Mucosa of gallbladder (tissue), 1 donor: ENCODE data around the gene DTYMK. TPM values are rescaled to one million over a fixed set of nuclear protein-coding genes. Genes with fewer than 3 reads are reported as not detected.
A peak's percentile ranks its signal among the peaks of the same experiment; 100 is the strongest.

Experiments used
- DNase-seq: peaks from one replicate; pipeline ENCODE4 v3.0.0-alpha.2; 2020; ENCODE audit warnings: low spot score
- total RNA-seq: library from RNA; stranded (reverse); gene quantifications from one replicate; pipeline ENCODE4 v1.2.1, GENCODE V29; 2021
- donor health status: DM: no; HTN: no; CAD: no.

Gene DTYMK
- total RNA-seq, result 26.2 TPM

DNA sequence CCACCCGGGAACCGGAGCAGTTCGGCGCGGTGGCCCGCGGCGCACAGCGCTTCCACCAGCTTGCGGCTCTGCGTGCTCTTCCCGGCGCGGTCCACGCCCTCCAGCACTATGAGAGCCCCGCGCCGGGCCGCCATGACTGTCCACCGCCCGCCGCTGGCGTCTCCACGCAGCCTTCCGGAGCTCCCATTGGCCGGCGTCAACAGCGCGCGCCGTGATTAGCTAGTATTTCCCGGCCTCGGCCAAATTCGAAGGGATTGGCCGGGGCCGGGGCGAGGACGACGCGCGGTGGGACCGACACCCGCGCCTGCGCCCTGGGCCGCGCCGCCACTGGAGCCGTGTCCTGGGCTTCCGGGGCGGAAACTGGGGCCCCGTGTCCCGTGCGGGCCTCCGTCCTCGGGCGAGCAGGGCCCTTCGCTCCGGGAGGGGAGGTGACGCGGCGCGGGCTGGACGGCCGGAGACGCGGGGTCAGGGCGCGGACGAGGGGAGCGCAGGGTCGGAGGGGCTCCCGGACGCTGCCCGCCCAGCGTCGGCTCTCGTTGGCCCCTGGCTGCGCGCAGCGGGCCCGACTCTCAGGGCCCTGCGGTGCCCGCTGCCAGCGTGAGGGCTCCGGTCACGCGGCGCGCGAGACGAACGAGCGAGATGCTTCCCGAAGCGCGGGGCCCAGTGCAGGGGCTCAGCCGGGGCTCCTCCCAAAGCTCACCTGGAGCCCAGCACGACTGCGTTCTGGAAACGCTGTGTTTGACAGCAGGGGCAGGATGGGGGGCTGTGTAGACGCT, at the start of gene DTYMK:
DTYMK (minus strand) TSS at position 166 of the 776 bp plus-strand sequence; CDS start at position 134, 32 bp downstream.
- peak; percentile 97 for DNase-seq

DNA sequence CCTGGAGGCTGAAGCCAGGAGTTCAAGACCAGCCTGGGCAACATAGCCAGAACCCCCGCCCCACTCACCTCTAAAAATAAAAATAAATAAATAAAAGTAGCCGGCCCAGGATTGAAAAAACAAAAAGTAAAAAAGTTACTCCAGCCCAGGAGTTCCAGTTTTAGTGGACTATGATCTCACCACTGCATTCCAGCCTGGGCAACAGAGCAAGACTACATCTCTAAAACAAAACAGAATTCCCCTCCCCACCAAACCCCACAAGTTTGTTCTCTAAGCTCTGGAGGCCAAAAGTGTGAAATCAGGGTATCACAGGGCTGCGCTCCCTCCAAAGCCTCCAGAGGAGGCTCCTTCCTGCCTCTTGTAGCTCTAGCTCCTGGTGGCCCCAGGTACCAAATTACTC, 49.5 kb upstream of the DTYMK start:
- no peak for DNase-seq

GRCh38 chr2:241734467-241735208, 48.0 kb upstream of the DTYMK start, which contains the start of gene D2HGDH:
Gene D2HGDH, plus strand, starts transcription at chr2:241734630. Its CDS starts 595 bp downstream, at chr2:241735225.
- DNase-seq, result peak; percentile 94

DNA sequence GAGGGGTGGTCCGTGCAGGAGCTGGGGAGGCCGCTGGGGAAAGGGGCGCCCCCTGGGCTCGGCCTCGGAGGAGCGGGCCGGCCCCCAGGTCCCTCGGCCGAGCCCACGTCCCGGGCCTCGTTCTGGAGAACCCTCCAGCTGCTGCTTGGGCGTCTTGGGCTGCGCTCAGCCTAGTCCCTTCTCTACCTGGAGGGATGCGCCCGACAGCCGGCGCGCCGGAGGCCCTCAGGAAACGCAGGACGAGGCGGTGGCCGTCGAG, 47.5 kb upstream of the DTYMK start:
- no peak for DNase-seq

DNA sequence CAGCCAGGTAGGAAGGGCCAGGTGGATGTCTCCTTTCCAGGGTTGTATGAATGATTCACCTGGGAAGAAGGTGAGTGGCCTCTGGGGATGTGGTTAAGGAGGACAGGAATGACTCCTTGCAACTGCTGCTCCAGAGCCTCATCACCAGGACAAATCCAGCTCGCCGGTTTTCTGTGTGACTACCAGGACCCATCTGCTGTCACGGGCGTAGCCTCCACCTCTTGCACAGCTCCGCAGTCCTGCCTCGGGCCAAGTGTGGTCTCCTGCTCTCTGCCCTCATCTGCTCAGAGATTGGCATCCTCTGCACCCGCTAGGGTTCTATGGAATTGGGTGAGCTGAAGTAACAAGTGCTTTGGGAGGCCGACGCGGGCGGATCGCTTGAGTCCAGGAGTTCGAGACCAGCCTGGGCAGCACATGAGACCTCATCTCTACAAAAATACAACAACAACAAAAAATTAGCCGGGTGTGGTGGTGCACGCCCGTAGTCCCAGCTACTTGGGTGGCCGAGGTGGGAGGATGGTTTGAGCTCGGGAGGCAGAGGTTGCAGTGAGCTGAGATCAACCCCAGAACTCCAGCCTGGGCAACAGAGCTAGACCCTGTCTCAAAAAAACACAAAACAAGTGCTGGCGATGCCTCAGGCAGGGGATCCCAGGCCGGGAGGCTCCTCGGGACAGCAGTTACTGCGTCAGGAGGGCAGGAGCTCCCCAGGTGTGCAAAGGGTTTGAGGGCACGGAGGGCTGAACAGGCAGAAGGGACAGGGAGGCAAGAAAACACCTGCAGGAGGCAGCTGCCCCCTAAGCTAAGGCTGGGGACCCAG, 47.0 kb upstream of the DTYMK start:
- DNase-seq, result no peak

DNA sequence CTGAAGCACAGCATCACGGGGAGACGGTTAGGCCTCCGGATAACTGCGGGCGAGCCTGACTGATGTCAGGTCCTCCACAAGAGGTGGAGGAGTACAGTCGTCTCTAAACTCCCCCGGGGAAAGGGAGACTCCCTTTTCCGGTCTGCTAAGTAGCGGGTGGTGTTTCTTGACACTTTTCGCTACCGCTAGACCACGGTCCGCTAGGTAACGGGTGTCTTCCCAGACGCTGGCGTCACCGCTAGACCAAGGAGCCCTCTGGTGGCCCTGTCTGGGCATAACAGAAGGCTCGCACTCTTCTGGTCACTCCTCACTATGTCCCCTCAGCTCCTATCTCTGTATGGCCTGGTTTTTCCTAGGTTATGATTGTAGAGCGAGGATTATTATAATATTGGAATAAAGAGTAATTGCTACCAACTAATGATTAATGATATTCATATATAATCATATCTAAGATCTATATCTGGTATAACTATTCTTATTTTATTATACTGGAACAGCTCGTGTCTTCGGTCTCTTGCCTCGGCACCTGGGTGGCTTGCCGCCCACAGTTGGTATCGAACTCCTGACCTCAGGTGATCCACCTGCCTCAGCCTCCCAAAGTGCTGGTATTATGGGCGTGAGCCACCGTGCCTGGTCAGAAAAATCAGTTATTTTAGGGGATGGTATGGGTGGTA, 46.0 kb upstream of the DTYMK start:
- DNase-seq, result peak; percentile 49

DNA sequence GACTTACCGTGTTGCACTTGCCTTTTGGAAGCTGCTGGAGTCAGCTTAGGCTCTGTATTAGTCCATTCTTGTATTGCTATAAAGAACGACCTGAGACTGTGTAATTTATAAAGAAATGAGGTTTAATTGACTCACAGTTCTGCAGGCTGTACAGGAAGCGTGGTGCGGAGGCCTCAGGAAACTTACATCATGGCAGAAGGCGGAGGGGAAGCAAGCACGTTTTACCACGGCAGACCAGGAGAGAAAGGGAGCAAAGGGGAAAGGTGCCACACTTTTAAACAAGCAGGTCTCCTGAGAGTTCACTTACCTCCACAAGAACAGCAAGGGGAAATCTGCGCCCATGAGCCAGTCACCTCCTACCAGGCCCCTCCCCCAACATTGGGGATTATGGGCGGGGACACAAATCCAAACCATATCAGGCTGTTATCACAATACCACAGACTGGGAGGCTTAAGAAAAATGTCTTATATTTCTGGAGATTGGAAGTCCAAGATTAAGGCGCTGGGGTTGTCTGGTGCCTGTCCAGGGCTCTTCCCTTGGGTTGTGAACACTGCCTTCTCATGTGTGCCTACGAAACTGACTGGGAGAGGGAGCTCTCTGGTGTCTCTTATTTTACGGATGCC, 44.2 kb upstream of the DTYMK start:
- DNase-seq, result no peak

DNA sequence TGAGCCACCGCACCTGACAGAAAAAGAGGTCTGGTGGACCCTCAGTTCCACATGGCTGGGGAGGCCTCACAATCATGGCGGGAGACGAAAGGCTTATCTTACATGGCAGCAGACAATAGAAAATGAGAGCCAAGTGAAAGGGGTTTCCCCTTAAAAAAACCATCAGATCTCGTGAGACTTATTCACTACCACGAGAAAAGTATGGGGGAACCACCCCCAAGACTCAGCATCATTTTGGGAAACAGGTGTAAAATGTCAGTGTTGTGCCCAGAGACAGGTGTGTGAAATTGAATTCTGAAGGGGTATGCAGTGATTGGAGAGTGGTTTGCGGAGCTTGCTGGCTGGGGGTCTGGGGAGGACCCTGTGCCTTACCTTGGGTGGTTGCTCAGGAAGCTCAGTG, 43.3 kb upstream of the DTYMK start:
- DNase-seq, result no peak

DNA sequence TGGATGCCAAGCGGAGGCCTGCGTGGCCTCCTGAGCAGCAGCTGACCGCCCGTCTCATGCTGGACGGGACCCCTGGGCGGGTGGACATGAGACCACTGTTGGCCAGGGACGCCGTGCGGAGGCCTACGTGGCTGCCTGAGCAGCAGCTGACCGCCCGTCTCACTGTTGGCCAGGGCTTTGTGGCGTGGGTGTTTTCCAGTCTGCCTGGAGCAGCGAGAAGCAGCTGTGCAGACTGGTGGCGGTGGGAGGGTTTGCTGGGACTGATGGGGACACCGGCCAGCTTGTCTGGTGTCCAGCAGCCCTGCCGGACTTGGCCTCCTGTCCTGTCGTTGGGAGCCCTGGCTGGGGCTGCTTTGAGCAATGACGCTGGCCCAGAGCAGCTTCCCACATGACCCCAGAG, 42.0 kb upstream of the DTYMK start:
- DNase-seq, result no peak

DNA sequence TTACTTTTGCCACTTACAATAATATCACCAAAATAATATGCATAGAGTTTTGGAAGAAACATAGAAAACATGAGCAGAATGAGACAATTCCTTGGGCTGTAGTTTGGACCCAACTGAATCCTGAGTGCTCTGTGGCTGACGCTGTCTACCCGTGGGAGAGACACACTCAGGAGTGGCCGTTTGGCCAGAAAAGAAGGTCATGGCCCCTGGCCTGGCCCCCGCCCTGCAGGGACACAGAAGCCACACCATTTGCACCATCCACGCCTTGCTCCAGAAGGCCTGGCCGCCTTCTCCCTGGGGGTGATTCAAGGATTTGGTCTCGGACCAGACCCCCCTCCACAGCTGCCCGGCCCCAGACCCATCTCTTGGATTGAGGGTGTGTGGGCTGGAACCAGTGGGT, 41.4 kb upstream of the DTYMK start:
- DNase-seq, result no peak

DNA sequence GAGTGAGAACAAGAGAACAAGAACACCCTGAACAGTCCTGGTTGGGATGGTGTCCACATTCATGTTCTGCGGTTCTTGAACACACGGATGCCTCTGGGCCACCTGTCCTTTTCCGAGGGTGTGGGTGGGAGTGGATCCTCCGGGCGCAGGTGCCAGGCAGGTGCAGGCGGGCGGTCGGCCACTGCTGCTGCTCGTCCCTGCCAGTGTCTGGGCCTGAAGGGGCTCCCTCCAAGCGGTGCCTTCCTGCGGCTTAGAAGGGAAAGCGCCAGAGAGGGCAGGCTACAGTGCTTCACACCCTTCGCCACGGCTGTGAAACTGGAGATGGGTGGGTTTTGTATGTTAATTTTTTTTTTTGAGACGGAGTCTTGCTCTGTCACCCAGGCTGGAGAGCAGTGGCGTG, 39.8 kb upstream of the DTYMK start:
- no peak for DNase-seq

DNA sequence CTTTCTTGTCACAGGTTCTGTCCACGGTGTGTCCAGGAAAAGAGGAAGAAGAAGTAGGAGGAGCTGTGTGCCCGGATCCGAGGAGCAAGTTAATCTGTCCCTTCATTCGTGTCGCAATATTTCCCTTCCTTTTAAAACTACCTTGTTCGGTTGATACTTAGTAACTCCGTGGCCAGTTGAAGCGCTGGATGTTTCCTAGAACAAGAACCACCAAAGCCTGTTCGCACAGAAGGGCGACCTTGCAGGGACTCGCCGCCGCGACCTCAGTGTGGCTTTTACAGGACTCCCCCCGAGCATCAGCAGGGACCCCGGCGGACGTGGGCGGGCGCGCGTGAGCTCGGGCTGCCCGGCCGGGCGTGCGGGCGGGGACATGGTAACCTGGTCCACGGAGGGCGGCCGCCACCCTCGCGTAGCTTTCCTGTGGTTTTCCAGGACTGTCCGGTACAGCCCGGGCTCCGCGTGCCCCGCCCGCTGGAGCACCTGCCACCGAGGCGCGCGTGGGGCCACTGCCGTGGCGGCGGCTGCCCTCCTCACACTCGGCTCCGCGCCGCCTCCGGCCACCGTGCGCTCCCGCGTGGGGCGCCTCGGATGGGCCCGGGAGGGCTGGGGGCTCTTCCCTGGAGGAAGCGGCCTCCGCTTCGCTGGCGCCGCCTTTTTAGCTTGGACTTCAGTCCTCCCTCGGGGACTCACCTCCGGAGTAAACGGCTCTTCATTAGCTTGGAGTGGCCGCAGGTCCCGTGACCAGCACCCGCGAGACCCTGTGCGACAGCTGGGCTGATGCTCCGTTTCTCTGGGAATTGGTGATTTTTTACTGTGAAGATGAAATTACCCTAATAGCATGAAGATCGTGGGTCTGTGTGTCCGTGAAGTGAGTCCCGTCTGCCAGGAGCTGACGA, 38.6 kb upstream of the DTYMK start:
- no peak for DNase-seq

GRCh38 chr2:241724259-241724974, 37.8 kb upstream of the DTYMK start:
- DNase-seq, result no peak

GRCh38 chr2:241722896-241723454, 36.4 kb upstream of the DTYMK start:
- DNase-seq, result no peak

DNA sequence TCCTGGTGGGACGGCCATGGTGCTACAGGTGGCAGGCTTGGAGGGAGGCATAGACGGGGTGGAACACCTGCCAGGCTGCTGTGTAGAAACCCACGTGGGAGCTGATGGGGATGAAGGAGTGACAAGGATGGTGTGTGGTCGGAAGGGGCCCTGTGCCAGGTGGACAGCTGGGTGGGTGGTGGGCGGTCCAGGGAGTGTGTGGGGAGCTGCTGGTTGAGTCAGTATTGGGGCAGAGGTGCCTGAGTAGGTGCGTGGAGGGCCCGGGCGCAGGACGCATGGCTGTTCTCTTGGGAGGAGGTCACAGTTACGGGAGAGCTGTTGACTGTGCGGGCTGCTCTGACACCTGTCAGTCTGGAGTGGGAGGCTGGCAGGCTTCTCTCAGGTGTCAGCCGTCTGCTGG, 35.2 kb upstream of the DTYMK start:
- no peak for DNase-seq

DNA sequence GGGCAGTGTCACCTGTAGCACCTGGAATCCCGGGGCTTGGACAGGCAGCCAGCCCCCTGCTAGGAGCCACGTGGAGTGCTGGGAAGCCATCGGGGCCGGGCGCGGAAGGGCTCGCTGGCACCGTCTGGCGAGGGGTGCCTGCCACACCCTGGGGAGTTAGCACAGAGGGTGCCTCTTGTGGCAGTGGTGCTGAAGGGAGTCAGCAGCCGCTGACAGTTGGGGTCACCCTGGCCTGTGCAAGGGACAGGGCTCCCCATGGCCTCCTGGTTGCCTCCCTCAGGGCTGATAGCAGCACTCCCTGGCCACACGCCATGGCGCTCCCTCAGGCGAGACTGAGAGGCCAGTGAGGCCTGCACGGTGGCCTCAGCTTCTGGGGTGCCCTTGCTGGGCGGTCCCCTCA, 33.9 kb upstream of the DTYMK start:
- no peak for DNase-seq

- no peak for DNase-seq
Observed at GRCh38 chr2:241720099-241720498, 33.5 kb upstream of the DTYMK start.

- DNase-seq, result no peak
Observed at GRCh38 chr2:241719093-241719492, 32.5 kb upstream of the DTYMK start.

GRCh38 chr2:241708879-241709278, 22.3 kb upstream of the DTYMK start:
- DNase-seq, result no peak

GRCh38 chr2:241706537-241706936, 19.9 kb upstream of the DTYMK start:
- no peak for DNase-seq
